ENCODE results near the gene GPR107. TPM values are rescaled to one million over a fixed set of nuclear protein-coding genes. Genes with fewer than 3 reads are reported as not detected.

Gene GPR107
- total RNA-seq, 4 donors from 2014 or later: 28.1 to 34.5 (median 32.9) TPM

- no peak for TF ChIP-seq POLR2A (IDR thresholded peaks at IDR 0.05)
- TF ChIP-seq, protein P1, sequence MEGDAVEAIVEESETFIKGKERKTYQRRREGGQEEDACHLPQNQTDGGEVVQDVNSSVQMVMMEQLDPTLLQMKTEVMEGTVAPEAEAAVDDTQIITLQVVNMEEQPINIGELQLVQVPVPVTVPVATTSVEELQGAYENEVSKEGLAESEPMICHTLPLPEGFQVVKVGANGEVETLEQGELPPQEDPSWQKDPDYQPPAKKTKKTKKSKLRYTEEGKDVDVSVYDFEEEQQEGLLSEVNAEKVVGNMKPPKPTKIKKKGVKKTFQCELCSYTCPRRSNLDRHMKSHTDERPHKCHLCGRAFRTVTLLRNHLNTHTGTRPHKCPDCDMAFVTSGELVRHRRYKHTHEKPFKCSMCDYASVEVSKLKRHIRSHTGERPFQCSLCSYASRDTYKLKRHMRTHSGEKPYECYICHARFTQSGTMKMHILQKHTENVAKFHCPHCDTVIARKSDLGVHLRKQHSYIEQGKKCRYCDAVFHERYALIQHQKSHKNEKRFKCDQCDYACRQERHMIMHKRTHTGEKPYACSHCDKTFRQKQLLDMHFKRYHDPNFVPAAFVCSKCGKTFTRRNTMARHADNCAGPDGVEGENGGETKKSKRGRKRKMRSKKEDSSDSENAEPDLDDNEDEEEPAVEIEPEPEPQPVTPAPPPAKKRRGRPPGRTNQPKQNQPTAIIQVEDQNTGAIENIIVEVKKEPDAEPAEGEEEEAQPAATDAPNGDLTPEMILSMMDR (IDR thresholded peaks at IDR 0.05): no peak
- 59 to 75% methylated on average over 30 to 33 of the region's 33 CpGs for WGBS, 2 donors
- intact Hi-C loops (cut with DNase I; ENCODE audit: low total_unique reads): no loop called here
- H3K4me3 ChIP-seq (ENCODE audit: low read depth, poor library complexity, severe bottlenecking): no peak overlapping the region
- peak in 1 of 2 donors; percentile 65 for DNase-seq (ENCODE audit: low spot score in 2 of 2)
These were observed 128.1 kb downstream of the GPR107 start for GRCh38 chr9:130181678-130182380.

- 68 to 81% methylated on average over 6 to 14 of the region's 17 CpGs for WGBS, 2 donors
- TF ChIP-seq POLR2A (IDR thresholded peaks at IDR 0.05): no peak
- TF ChIP-seq, protein P1 (IDR thresholded peaks at IDR 0.05): no peak
- intact Hi-C loops (cut with DNase I; ENCODE audit: low total_unique reads): no loop called here
- no peak for DNase-seq (ENCODE audit: low spot score in 2 of 2)
- no peak overlapping the region for H3K4me3 ChIP-seq (ENCODE audit: low read depth, poor library complexity, severe bottlenecking)
These were observed 128.7 kb downstream of the GPR107 start for GRCh38 chr9:130182381-130182909.

DNA sequence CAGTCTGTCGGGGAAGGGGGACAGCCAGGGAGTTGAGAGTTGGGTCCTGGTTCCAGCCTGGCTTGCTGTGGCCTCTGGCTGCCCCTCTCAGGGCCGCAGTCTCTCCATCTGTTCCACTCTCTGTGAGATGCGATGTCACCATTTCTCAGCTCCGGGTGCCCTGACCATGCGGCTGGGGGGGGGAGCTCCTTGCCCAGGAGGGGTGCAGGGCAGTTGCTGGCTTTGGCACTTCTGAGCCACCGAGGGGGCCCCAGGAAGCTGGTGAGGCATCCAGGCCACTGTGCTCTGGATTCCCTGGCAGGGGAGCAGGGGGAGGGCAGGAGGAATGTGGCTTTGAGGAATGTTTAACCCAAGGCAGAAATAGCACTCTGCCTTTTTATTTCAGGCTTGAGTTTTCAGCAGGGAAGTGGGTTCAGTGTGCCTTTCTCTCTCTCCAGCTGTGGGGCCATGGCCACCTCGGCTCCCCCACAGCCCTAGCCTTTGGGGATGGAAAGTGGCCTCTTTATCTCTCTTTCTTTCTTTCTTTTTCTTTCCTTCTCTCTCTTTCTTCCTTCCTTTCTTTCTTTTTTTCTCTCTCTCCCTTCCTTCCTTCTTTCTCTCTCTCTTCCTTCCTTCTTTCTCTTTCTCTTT lies 129.5 kb downstream of the GPR107 start:
- DNase-seq (ENCODE audit: low spot score in 2 of 2): no peak
- no peak overlapping the region for H3K4me3 ChIP-seq (ENCODE audit: low read depth, poor library complexity, severe bottlenecking)
- intact Hi-C loops (cut with DNase I; ENCODE audit: low total_unique reads): no loop called here
- TF ChIP-seq, protein P1 (IDR thresholded peaks at IDR 0.05): no peak
- TF ChIP-seq POLR2A (IDR thresholded peaks at IDR 0.05): no peak
- 17 to 33% methylated on average over 4 to 7 of the region's 7 CpGs for WGBS, 2 donors

DNA sequence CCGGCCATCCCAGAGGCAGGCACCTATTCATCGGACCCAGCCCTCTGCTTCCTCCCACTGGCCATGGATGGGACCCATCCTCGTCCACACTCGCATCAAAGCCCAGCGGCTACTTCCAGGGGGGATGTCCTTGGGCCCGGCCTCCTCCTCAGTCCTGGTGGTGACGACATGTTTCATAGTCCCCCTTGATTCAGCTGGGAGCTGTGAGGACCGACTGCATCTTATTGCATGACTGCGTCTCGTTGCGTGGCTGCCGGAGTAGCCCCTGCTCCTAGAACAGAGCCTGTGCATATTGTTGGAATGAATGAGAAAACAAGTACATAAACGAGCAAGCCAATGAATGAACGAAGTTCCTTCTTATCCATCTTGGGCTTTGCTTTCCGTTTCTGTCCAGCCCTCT lies 131.3 kb downstream of the GPR107 start:
- TF ChIP-seq, protein P1 (IDR thresholded peaks at IDR 0.05): no peak
- TF ChIP-seq POLR2A (IDR thresholded peaks at IDR 0.05): no peak
- DNase-seq (ENCODE audit: low spot score in 2 of 2): no peak
- H3K4me3 ChIP-seq (ENCODE audit: low read depth, poor library complexity, severe bottlenecking): no peak overlapping the region
- intact Hi-C loops (cut with DNase I; ENCODE audit: low total_unique reads): no loop called here
- 87 to 89% methylated on average over 15 of the region's 15 CpGs for WGBS, 2 donors

DNA sequence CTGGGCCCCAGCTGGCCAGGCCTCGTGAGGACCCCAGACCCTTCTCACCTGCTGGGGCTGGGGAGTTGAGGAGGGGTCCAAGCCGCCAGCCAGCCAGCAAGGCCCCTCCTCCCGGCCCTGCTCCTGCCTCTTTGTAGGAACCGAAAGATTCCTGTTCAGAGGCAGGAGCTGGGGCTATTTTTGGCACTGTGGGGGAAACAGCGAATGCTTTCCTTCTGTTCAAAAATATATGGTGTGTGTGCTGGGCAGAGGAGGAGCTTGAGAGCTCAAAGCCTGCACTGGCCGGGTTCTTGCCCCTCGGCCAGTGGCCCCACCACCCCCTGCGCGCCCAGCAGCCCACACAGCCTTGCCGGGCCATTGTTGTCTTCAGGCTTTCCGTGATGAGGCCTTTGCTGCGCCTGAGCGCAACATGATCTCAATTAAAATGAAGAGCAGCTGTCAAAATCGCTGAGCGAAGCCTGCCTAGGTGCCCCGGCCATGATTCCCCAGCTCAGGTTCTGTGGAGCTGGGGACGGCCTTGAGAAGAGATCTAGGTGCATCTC lies 131.9 kb downstream of the GPR107 start:
- DNase-seq (ENCODE audit: low spot score in 2 of 2): no peak
- intact Hi-C loops (cut with DNase I; ENCODE audit: low total_unique reads): no loop called here
- 69 to 74% methylated on average over 14 to 16 of the region's 17 CpGs for WGBS, 2 donors
- TF ChIP-seq POLR2A (IDR thresholded peaks at IDR 0.05): no peak
- TF ChIP-seq, protein P1 (IDR thresholded peaks at IDR 0.05): no peak
- H3K4me3 ChIP-seq (ENCODE audit: low read depth, poor library complexity, severe bottlenecking): no peak overlapping the region

All from lower leg skin (tissue), 4 donors.